HG03575 (cell line): ENCODE results near the gene NRN1.

Experiments used
- ATAC-seq: cut with Tn5 transposase; IDR thresholded peaks from one replicate; pipeline ENCODE4 v1.9.1; 2021; ENCODE audit not compliant: unreplicated experiment, insufficient number of reproducible peaks, low FRiP score; ENCODE audit errors: extremely low read depth

NRN1 gene

DNA sequence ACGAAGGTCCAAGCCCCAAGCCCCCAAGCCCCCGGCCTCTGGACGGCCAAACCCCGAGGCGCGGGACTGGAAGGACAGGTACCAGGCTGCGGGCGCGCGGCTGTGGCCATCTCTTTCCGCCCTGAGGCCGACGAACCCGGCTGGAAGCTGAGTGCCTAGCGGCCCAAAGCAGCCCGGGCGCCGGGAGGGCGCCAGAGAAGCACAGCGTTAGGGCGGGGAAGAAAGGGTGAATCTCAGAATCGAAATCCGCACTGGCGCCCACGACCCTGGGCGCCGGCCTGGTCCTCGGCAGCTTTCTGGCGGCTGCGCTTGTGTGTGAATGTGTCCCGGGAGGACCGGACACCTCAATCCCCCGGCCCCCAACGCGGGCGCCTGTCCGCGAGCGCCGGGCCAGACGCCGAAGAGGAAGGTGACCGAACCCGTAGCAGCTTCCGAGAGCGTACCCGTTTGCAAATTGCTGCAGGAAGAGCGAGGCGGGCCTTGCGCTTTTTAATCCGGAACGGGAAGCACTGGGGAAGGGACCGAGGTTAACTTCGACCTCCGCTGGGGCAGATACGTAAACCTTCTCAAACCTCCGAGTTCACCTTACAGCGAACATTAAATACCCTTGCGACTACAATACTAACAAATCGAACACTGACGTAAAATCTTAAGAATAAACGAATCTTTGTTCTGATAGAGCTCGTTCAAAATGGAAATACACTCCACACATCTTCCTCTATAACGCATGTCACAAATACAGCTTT, 2.9 kb downstream of the NRN1 start:
- ATAC-seq = no peak

DNA sequence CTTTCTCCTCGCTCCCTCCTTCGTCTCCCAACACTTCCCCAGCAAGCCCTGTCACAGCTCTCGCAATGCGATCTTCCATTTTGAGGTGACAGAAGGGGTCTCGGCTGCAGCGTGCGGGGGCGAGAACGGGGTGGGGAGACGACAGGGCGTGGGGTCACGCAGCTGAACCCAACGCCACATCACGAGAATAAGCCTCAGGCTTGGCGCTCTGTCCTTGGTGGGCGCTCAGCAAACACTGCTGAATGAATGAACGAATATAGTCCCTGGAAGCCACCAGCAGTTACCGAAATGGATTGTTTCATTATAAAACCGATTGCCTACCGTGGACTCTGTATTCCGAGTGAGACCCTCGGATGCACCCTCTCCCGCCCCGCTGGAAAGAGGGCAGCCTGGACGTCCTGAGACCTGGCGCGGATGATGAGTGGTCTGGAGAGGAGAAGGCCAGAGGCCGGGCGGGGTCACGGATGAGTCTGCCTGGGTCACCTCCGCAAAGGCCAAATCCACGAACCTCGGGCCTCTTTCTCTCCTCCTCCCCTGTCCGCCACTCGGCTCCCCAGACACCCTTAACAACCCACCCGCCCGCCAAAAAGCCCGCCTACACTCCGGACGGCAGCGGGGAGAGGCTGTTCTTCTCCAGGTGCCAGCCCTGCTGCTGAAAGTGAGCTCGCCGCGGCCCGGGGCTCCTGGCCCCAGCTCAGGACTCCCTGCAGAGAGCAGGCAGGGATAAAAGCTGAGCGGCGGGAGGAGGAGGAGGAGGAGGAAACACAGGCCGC, 3.7 kb downstream of the NRN1 start:
- ATAC-seq = no peak

DNA sequence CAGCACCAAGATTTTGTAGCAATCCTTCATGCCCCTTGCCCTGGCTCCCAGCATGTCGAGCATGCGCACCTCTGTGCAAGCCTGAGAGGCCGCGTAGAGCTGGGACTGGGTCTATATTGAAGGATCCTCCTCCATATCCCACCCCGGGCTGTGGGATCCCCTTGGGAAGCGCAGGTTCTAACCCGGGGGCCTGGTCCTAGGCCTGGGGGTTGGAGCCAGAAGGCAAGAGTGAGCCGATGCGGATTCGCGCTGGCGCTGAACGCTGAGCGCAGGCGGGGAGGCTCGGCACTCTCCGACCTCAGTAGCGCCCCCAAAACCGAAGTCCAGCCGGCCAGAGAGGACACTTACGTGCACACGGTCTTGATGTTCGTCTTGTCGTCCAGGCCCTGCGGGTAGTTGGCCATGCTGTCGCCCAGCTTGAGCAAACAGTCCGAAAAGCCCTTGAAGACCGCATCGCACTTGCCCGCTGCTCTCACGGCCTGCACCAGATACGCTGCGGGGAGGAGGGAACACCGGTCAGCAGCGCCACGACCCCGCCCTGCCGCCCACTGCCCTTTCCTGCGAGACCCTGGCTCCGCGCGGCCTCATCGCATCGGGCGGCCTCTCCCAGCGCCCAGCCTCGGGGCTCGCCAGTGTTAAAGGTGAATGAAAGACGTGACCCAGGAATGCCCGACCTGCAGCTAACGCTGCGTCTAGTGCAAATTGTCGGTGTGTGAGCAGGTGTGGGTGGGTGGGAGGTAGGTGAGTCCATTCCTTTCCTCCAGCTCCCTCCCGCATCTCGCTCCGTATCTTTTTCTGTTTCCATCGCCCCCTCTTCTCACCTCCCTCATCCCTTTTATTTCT, 4.5 kb downstream of the NRN1 start:
- ATAC-seq = no peak

DNA sequence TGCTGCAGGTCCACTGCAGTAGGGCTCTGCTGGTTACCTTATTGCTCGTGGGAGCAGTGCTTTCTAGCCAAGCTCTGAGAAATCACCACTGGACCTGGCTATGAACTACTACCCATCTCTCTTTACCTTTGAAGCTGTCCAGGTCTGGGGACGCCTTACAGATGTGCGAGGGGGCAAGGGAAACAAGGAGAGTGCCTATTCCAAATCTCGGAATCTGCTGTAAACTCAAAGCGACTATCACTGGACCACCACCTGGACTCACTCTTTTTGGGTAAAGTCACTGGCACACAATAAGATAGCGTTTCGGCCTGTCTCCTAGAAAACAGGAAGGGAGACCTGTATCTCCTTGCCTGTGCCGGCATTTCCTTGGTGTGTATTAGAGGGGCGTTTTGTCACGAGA, 5.3 kb downstream of the NRN1 start:
- ATAC-seq = no peak

DNA sequence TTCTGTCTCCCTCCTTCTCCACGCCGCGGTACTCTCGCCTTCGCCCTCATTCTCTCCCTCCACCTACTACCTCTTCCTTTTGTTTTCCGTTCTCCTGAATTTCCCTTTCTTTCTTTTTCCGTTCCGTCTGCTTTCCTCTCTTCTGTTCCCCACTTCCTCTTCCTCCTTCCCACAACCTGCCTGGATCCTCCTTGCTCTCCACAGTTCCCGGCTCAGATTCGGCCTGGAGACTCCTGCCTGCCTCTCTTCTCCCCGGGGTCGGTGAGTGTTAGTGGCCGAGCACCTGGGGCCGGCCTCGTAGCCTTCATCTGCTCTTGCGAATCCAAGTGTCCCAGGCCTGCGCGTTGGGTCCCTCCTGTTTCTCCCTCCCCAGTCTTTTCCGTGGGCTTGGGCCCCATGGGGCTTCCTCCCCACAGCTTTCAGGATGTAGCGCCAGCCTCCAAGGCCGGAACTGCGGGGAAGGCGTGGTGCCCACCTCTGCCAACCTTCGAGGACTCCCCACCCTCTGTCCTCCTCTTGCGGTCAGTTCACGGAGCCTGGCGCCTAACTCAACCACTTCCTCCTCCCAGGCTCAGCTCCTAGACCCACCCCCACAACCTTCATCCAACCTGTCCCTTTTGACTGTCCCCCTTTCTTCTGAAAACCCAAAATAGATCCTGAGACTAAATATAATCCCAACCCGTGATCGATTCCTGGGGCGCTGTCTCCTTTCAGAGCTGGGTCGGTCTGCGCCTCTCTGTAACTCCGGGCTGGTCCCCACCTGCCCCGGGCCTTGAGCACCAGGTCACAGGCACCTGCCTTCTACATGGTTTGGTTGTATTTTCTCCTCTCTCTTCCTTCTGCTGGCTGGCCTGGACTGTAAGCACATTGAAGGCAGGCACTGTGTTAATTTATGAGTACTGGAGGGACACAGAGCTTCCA, 6.8 kb downstream of the NRN1 start:
- no peak for ATAC-seq

DNA sequence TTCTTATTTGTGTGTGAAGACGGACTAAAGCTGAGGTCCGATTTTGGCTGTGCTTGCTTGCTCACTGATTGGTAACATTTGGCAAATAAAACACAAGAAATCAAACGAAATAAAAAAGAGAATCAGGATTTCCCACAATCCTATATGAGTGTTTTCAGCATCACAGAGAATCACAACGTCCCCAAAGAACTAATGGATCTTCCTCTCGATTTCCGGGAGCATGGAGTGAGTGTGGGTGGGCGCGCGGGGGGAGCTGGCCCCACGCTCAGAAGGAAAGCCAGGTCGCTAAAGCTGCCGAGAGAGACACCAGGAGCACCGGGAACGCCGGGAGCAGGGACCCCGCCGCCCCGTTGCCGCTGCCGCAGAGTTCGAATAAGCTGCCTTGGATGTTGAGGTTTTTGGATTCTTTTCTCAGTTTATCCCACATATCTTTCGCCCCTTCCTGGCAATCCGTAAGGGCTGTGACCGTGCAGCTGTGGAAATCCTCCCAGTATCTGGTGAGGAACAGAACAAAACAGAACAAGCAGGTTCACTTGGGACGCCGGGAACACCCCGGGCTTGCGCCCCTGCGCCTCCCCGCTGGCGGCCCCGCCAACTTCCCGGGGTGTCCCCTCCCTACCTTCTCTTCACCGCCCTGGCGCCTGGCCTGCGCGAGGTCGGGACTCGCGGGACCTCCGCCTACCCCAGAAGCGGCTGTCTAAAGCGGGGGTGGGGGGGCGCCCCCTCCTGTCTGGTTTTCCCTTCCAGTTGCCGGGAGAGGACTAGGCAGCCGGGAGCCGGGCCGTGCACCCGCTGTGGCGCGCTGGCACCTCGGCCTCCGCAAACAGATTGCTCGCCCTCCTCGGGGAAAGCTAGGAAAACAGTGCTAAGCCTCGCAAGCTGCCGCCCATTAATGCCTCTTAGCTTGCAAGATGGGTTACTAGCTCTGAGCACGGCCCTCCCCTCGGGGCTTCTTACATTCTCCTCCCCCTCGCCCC, 7.7 kb downstream of the NRN1 start:
- ATAC-seq = no peak

DNA sequence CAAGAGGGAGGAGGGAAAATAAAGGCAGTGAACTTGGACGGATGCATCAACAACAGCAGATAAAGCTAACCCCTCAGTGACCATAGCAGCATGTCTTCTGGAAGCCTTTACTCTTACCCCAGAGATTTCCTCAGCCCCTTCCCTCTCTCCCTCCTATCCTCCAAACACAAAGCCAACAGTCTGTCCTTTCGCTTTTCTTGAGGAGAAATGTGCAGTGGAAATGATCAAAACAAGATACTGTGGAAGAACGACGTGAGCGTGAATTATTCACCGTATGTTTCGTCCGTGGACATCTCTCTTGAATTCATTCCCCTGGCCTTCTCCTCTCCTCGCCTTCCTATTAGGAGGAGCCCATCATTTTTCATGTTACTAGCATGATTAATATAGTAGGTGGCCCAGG, 8.5 kb downstream of the NRN1 start:
- ATAC-seq = no peak

DNA sequence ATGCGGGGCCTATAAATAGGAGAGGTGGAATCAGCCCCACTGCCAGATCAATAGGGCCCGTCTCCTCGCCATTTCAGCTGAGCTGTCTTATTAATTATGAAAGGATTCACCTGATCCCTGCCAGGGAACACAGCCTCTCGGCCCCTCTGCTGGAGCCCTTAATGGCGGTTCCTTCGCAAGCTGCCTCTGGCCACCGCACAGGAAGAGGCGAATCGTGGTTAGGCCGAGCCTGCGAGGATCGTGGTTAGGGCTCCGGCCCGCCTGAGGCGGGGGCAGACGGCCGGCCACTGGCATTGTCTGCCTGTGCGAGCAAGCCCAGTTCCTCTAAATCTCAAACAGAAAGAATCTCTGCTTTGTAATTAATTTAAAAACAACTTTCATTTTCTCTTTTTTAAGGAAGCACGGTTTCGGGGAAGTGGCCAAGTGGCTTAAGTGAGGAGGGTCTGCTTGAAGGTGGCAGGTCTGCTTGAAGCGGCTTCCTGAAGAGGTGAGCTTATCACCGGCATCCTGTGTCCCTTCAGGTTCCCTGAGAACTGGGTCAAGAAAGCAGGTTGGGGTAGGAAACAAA, 9.2 kb downstream of the NRN1 start:
- no peak for ATAC-seq

DNA sequence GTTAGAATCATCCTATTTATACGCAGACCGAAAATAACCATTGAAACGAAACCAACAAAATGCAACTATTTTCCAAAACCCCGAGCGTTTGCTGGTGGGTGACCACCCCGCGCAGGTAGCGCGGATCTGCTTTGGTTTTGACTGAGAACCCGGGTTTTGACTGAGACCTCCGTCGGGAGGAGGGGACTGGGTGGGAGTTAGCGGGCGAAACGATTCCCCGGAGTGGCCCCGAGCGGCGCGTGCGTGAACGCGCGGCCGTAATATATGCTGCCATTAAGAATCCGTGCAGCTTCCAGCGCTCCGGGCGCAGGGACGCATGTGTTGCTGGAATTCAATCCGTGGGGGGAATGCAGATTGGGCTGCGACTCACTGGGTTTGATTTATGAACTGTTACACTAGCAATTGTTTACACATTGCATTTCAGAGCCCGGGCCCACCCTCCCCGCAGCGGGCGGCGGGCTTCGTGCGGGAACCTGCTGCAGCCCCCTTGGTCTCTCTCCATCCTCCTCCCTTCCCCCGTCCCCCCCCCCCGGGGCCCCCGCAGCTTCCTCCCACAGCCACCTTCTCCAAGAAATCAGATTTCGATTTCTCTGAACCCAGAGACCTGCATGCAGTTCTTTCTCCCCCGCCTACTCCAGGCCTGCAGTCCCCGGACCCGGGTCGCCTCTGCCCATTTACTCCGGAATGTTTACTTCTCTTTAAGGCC, 9.9 kb downstream of the NRN1 start:
- ATAC-seq = no peak

DNA sequence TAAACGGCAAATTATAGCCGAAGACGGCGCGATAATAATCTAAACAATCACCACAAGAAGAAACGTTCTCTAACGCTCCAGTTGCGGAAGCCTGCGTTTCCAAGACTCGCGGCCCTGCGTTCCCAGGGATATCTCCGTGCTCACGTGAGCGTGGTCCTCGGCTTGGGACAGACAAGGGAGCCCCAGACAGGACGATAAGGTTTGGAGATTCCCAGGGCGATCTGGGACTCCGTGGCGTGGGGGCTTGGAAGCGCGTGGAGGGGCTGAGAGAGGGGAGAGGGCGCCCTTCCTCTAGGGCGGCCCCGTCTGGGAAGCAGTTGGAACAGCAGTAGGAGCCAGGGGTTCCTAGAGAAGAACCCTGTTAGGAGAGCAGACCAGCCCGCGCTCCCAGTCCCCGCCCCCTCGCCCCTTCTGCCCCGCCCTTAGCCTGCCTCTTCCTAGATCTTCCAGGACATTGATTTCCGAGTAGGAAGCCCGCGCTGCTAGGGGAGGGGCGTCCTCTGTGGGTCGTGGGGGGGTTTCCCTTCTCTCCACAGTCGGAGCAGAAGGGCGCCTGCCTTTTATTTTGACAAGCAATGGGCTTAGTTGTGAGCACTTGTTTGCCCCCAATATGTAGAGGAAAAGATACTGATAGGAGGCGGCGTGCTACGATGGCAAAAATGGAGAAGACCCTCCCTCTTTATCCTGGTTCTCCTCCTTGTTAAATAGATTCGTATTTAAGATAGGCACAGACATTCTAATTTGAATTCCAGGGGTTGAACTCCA, 10.6 kb downstream of the NRN1 start:
- no peak for ATAC-seq

DNA sequence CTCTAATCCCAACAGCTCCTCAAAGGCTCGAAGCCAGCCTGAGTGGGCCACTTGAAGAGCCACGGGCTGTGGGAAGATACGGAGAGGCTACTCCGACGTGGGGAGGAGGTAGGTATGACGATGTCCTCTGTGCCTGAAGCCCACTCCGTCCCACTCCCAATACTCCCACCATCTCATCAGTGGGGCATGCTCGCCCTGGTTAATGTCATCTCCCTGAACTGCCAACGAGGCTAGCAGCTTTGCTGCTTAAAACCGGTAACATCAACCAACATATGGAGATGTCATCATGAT, 11.1 kb downstream of the NRN1 start:
- ATAC-seq = no peak

DNA sequence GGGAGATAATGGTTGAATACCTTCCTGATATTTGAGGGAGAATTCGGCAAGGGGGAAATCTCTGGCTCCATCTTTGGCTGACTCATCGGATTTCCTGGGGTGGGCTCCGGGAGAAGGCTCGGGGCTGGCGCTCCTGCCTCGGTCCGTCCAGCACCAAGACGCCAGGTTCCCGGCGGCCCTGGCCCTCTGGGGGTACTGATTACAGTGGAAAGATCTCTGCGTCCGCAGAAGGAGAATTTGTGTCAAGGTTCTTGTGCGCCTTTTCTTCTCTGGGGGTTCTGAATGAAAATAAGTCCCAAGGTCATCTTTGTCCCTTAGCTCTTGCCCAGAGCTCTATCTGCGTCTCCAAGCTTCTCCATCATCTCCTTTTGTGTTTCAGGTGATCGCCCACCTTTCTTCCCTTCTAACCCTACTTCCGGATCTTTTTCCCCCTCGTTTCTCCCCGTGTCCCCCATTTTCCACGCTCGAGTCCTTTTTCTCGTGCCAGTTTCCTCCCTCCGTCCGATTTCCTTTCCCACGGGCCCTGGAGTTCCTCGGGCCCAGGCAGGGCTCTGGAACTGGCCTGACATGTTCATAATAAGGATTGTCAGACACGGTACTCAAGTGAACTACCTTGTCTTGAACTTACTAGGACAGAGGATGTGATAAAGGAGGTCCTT, 11.6 kb downstream of the NRN1 start:
- ATAC-seq = no peak

DNA sequence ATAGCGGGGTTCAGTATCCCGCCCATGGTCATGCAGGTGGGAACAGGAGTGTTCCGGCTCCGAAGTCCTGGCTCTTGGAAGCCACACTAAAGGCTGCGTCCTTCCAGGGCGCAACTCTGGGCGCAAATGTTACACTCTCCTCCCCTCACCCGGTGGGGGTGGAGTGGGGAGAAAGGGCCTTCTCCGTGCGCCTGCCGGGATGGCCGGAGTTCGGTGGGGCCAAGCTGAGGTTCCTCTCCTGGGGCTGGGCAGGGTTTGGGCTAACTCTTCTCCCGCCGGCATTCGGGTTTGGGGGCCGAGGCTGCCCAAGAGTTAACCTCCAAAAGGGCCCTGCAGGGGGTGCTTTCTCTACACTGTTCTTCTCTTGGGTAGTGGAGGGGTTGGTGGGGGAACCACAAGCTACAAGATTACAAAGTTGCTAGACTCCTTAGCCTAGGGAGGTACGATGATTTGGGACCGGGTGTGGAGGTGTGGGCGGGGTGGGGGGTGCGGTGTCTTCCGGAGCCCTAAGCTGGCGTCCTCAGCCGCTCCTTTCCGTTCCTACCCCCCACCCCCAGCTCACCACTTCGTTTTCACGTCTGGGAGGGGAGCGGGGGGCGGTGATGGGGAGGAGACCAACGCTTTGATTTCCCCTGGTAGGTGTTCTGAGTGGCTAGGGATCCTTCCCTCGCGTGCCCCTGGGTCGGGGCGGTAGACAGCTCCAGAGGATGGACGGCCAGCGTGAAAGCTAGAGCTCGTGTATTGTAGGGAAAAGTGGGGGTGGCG, 12.3 kb downstream of the NRN1 start:
- ATAC-seq = no peak

DNA sequence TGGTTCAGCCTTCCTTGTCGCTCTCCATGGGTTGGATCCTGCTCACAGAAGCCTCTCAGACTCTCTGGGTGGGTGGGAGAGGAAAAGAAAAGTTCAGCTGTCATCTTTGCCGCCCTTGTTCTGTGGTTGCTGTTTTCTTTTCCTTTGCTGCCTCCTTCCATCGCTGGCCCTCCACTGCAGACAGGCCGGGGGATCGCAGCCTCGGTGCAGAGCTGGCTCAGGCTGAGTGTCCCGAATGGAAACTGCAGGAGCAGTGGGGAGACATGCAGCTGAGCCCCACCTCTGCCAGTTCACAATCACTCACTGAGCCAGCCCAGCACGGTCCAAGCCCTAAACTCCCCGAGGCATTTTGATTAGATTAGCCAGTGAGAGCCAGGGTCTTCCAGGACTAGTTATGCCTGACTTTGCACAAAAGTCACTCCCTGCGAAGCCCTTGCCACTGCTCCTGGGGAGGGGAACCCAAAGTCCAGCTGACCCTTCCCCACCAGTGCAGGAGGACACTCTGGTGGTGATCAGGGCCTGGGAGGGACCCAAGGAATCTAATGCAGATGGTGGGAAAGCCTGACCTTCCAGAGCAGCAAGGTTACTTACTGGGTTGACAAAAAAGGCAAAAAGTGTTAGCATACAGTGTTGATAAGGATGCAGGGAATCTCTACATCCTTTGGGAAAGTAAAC, 14.0 kb downstream of the NRN1 start:
- ATAC-seq = no peak

DNA sequence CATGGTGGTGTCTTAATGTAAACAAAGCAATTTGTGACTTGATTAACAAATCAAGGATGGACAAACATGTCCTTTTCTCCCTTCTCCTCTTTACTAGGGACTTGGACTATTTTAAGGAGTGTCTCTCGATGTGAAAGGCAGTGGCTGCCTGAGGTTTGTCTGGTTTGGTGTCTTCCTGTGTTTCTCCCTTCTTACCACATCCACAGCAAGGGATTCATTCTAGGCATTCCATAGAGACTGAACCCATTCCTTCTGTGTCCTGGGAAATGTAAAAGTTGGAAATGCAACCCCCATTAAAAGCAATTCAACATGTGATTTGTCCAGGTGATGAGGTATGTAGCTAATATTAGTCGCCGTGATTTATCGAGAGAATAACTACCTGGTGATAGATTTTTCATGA, 15.9 kb downstream of the NRN1 start:
- ATAC-seq = no peak
